Muscle of arm (tissue), 12 donors: Measurements from ENCODE around the gene SERPINA5. TPM values are rescaled to one million over a fixed set of nuclear protein-coding genes. Genes with fewer than 3 reads are reported as not detected.

Experiments
- polyA plus RNA-seq, 12 donors: library from polyadenylated mRNA; unstranded; fragments of 120-200 nt; gene quantifications; one replicate each; pipeline ENCODE4 v1.2.1, GENCODE V29; 2013; ENCODE audit not compliant: insufficient read length in 12 of 12

Gene SERPINA5
- polyA plus RNA-seq, 12 donors = 0.10 to 3.0 (median 0.27) TPM; not detected in 4

Other genes starting within 250 kb of the SERPINA5 start
- not detected for gene SERPINA2, start 214.7 kb upstream of the SERPINA5 start, polyA plus RNA-seq
- gene SERPINA1, start 192.8 kb upstream of the SERPINA5 start, polyA plus RNA-seq = 10 to 100 TPM in 4 of 12 donors, 1 to 10 TPM in 7, not detected in 1; 1.1 to 98.2 (median 2.3) TPM
- under 1 TPM in 3 of 12 donors, not detected in 9; 0.13 to 0.75 (median 0.26) TPM for gene SERPINA11, start 128.6 kb upstream of the SERPINA5 start, polyA plus RNA-seq
- gene SERPINA9, start 105.2 kb upstream of the SERPINA5 start, polyA plus RNA-seq = not detected
- gene SERPINA12, start 72.0 kb upstream of the SERPINA5 start, polyA plus RNA-seq = not detected
- 1 to 10 TPM in 1 of 12 donors, under 1 TPM in 2, not detected in 9; 0.15 to 1.2 (median 0.25) TPM for gene SERPINA4, start 20.0 kb upstream of the SERPINA5 start, polyA plus RNA-seq
- gene SERPINA3, start 31.0 kb downstream of the SERPINA5 start, polyA plus RNA-seq = 1 to 10 TPM in 1 of 12 donors, under 1 TPM in 2, not detected in 9; 0.12 to 1.5 (median 0.59) TPM
- 1 to 10 TPM in 2 of 12 donors, under 1 TPM in 8, not detected in 2; 0.37 to 1.7 (median 0.74) TPM for gene GSC, start 188.7 kb downstream of the SERPINA5 start, polyA plus RNA-seq